ENCODE measurements around the gene HIVEP3. TPM values are rescaled to one million over a fixed set of nuclear protein-coding genes. Genes with fewer than 3 reads are reported as not detected.
A peak's percentile ranks its signal among the peaks of the same experiment; 100 is the strongest.

HIVEP3 gene
- total RNA-seq (ENCODE audit: low replicate concordance) = 1.1 and 1.2 TPM in 2 replicates

DNA sequence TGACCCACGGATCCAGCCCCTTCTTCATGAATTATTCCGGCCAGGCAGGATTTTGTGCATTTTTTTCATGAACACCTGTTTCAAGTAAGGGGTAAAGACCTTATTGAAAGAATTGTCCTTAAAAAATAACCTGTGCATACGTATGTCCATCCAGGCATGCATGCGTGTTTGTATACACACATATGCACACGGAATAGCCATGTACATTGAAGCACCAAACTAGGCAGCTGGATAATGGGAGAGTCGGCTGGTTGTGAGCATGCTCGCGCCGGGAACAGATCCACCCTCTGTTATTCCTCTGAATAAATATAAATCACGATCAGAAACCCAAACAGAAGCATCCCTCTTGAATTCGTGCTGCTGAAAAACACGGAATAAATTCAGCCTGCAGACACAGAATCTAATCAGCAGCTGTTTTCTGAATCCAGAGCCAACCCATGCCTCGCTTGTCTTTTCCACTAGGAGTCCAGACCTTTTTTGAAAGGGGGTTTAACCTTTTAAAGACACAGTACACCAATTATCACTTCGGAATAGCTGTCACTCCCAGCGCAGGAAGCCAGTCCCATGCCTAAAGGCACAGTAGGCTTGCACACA lies at the start of gene HIVEP3:
HIVEP3 (minus strand) TSS at position 473 of the 594 bp plus-strand sequence.
- H3K4me3 ChIP-seq (ENCODE audit: low read depth, low read length) = peak within 1 kb of the TSS; percentile 73
- DNase-seq (ENCODE audit: low read depth) = peak; percentile 58

GRCh38 chr1:41964400-41964799 lies 45.7 kb upstream of the HIVEP3 start:
- DNase-seq (ENCODE audit: low read depth) = no peak
- H3K4me3 ChIP-seq (ENCODE audit: low read depth, low read length) = no peak overlapping the region
- TF ChIP-seq, protein P1, sequence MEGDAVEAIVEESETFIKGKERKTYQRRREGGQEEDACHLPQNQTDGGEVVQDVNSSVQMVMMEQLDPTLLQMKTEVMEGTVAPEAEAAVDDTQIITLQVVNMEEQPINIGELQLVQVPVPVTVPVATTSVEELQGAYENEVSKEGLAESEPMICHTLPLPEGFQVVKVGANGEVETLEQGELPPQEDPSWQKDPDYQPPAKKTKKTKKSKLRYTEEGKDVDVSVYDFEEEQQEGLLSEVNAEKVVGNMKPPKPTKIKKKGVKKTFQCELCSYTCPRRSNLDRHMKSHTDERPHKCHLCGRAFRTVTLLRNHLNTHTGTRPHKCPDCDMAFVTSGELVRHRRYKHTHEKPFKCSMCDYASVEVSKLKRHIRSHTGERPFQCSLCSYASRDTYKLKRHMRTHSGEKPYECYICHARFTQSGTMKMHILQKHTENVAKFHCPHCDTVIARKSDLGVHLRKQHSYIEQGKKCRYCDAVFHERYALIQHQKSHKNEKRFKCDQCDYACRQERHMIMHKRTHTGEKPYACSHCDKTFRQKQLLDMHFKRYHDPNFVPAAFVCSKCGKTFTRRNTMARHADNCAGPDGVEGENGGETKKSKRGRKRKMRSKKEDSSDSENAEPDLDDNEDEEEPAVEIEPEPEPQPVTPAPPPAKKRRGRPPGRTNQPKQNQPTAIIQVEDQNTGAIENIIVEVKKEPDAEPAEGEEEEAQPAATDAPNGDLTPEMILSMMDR (IDR thresholded peaks at IDR 0.05; ENCODE audit: insufficient read depth, low read length) = no peak

More for the DNA sequence above, at the start of gene HIVEP3:
- TF ChIP-seq, protein P1 (IDR thresholded peaks at IDR 0.05; ENCODE audit: insufficient read depth, low read length) = peak; percentile 55

DNA sequence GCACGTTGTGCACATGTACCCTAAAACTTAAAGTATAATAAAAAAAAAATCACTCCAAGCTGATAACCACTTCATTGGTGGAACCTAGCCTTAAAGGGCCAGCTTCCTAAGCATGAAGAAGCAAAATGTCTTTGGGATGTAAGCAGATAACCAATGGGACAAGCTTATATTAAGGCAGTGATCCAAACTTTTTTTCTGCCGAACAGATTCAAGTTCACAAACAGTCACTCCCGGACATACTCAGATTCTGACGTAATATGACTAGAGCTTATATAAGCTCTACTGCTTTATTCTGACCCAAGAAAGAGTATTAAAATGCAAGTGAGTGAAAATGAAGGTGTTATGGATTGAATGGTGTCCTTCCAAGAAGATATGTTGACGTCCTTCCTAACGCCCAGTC lies 44.9 kb upstream of the HIVEP3 start:
- no peak overlapping the region for H3K4me3 ChIP-seq (ENCODE audit: low read depth, low read length)
- TF ChIP-seq, protein P1 (IDR thresholded peaks at IDR 0.05; ENCODE audit: insufficient read depth, low read length) = no peak
- peak; percentile 59 for DNase-seq (ENCODE audit: low read depth)

DNA sequence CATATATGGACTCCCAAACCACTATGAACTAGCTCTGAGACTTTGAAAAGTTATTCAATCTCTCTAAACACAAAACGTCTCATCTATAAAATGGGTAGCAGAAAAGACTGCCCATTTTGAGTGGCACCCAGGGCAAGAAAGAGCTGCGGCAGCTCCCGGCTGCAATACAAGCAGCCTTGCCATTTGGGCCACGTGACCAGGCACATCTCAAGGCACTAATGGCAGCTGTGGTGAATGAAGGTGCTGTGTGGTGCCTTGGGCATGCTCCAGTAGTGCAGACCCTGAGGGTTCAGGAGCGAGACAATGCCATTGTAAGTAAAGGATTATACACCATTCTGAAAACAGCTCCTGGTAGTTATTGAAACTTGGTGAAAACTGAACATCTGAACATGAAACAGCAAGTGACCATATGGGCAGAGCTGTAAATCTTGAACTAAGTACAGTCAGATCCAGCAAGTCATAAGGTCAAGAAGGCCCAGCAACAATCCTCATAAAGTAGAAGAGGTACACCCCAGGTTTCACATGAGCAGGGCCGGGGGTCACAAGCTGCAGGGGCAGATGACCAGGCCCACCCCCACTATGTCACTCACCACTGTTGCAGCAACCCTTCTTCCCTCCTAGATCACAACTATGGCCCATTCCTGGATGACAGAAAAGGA lies 39.4 kb upstream of the HIVEP3 start:
- DNase-seq (ENCODE audit: low read depth) = no peak
- H3K4me3 ChIP-seq (ENCODE audit: low read depth, low read length) = no peak overlapping the region
- TF ChIP-seq, protein P1 (IDR thresholded peaks at IDR 0.05; ENCODE audit: insufficient read depth, low read length) = no peak

- no peak overlapping the region for H3K4me3 ChIP-seq (ENCODE audit: low read depth, low read length)
- peak; percentile 90 for DNase-seq (ENCODE audit: low read depth)
Measured at GRCh38 chr1:41957568-41957967, 38.8 kb upstream of the HIVEP3 start.

DNA sequence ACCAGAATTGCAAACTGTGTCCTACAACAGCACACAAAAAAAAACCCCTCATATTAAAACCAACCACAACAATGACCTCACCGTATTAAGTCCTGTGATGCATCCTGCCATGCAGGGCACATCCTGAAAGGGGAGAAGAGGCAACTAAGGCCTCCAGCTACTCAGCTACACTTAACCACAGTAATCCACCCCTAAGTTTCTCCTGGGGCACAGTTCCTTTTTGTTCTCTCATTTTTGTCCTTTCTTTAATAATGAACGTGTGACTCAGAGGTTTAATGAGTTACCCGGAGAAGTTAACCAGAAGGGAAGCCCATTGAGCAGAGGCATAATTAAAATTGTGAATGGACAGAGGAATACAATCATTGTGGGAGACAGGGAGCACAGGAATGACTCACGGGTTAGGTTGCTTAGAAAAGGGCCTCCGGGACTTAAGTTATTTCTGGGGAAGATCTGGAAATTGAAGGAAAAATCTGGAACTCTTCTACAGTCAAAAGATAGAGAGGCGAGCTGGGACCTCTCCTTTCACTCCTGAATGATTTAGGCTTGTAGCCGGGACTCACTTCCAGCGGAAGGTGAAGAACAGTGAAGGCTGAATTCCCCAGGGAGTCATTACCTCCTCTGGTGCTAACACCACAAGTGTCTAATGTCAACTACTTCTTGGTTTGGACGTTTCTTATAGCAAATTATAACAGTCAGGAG lies 36.9 kb upstream of the HIVEP3 start:
- no peak overlapping the region for H3K4me3 ChIP-seq (ENCODE audit: low read depth, low read length)
- TF ChIP-seq, protein P1 (IDR thresholded peaks at IDR 0.05; ENCODE audit: insufficient read depth, low read length) = no peak
- DNase-seq (ENCODE audit: low read depth) = peak; percentile 83

More at GRCh38 chr1:41957568-41957967, 38.8 kb upstream of the HIVEP3 start:
- TF ChIP-seq, protein P1 (IDR thresholded peaks at IDR 0.05; ENCODE audit: insufficient read depth, low read length) = no peak

Measured in fibroblast of the aortic adventitia (primary cell).